ENCODE results near the gene UMAD1.

The UMAD1 gene

DNA sequence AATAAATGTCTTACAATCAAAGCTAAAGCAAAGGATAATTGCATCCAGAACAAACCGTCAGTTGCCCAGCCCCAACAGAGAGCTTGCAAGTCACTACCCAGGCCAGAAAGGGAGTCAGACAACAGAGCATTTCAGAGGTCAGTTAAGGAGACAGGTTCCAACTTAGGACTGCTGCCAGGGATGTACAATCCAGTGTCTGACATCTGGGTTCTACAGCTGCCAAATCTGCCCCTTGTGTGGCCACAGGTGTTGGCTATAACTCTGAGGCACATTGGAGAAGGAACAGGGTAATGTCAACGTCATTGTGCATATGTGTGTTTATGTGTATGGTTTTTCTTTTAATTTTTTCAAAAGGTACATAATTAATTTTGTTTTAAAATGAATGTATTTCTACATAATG is 242.8 kb downstream of the UMAD1 start:
- DNase-seq (ENCODE audit: low read depth in 2 of 2), result no peak

DNA sequence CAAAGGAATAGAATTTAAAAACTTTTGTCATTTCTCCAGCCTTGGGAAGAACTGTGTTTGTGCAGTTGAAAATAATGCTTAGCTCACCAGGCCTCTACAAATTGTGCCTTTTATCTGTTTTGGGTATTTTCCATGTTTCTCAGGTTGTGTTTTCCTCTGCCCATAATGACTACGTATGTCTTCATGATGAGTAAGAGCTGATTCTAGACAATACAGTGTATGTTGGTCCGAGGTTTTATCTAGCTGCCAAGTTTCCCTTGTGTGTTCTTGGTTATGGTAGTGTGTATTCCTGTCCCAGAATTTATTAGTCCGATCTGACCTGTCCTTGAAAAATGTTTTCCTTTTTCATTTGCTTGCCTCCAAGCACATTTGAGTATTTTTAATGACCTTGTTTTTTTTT is 244.3 kb downstream of the UMAD1 start:
- DNase-seq (ENCODE audit: low read depth in 2 of 2), result no peak

DNA sequence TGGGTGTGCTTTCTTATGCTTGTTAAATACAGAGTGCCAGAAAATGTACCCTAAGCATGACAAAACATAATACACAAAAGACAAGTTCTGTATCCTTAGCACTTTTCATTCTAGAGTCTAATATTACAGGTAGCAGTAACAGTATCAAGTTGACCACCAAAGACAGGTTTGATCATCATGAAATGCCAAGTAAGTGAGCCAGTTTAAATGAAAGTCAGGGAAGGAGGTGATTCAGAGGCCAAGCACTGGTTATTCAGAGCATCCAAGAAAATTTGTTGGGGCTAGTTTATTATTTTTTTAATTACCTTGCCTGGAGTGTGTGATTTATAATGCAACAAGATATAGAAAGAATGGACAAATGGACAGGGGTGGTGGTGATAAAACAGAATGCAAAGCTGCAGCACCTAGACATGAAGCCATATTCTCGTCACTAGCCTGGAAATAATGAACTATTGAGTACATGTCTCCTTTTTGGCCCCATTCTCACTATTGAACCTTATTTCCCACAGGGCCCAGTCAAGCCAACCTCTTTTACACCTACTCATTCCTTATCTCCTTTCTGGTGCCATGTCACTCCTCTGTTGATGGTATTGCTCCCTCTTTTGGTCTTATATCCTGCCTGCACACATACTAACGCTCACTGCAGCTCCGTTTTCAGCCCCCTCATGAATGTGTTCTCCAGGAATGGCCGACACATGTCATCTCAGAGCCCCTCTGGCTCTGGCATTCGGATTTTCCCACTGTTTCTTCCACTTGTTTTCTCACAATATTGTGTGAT is 249.4 kb downstream of the UMAD1 start:
- DNase-seq (ENCODE audit: low read depth in 2 of 2), result no peak

DNA sequence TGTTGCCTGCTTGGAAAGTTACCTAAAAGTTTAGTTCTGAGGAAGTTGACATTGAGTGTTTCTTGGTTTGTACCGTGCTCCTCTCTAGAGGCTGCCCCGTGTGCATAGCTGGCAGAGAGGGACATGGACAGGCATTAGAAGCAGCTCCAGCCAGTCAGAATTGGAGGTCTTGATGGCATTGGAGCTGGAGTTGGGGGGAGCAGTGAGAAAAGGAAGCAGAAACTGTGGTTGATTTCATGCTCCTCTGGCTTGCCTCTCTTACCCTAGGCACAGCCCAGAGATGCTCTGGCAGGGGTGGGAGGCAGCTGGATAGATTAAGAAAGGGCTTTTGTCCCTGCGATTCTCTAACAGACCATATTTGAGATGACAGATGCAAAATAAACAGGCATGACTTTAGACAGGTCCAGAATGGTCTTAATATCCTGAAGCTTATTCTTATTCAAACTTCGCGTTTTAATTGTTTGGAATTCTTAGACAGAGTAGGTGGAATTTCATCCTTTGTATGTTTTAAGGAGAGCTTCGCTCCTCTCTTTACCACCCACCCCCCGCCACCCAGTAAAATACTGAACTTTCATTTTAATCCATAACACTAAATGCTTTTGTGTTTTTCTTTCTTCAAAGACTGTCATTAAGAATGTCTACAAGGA is 254.6 kb downstream of the UMAD1 start:
- no peak for DNase-seq (ENCODE audit: low read depth in 2 of 2)

DNA sequence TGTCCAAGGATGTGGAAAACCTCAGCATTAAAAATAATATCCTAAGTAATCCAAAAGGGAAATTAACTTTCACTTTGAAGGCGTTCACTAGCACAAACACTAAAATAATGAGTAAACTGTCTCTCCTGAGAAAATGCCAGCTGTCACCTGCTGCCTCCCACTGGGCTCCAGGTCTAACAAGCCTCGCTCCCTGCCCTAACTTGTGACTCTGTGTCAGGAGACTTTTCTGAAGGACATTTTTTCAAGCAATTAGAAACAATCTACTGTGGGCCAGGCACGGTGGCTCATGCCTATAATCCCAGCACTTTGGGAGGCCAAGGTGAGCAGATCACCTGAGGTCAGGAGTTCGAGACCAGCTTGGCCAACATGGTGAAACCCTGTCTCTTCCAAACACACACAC is 255.2 kb downstream of the UMAD1 start:
- no peak for DNase-seq (ENCODE audit: low read depth in 2 of 2)

DNA sequence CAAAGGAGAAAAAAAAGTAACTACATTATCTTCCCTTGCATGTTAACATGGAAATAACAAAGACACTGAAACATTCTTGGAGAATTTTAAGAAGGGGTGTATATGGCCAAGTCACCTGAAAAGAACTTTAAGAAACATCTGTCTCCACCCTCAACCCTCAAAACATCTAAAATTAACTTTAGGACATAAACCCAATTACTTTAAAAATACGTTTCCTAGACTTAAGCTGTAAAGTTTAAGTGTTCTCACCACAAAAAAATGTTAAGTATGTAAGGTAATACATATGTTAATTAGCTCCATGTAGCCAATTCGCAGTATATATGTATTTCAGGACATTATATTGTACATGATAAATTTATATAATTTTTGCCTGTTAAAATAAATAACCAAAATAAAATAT is 257.0 kb downstream of the UMAD1 start:
- DNase-seq (ENCODE audit: low read depth in 2 of 2), result no peak

DNA sequence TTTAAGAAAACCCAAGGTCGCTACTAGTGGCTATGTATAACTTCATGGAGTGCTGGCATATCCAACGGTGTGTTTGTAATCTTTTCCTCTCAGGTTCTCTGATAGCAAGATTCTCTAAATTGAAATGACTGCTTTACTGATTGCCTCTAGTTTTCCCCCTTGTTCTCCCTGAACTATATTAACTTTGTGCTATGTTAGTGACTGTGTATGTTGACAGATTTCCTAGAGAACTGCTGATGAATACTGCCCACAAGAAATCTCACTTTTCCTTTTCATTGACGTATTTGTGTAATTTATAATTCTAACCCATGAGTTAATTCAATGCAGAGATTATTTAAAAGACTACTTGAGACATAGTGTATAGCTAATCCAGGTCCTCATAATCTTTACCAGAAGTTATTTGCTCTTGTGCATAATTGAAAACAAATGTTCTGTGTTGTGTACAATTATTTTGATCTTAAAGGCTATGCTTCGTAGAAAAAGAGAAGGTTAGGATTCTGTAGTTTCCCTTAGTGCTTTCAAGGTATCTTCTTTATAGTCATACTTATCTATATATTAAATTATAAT is 257.5 kb downstream of the UMAD1 start:
- DNase-seq (ENCODE audit: low read depth in 2 of 2), result no peak

DNA sequence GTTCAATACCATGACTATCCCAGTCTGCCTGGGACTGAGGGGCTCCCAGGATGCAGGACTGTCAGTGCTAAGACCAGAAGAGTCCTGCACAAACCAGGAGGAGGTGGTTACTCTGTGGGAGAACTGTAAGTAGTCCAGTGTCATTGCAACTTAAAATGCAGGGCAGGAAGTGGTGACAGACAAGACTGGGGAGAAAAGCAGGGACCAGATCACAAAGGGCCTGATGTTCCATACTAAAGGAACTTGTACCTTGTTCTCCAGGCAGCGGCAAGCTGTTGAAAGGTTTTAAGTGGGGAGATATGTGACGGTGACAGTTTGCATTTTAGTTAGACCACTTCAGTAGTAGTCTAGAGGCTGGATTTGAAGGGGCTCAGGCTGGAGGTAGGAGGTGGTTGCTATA is 262.3 kb downstream of the UMAD1 start:
- no peak for DNase-seq (ENCODE audit: low read depth in 2 of 2)

DNA sequence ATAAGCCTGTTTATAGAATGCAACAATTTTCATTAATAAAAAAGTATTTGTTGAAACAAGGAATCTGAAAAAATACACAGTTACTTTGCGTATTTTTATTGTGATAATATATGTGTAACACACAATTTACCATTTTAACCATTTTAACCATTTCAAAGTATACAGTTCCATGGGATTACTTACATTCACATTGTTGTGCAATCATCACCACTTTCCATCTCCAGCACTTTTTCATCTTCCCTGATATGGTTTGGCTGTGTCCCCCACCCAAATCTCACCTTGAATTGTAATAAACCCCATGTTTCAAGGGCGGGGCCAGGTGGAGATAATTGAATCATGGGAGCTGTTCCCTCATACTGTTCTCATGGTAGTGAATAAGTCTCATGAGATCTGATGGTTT is 266.8 kb downstream of the UMAD1 start:
- no peak for DNase-seq (ENCODE audit: low read depth in 2 of 2)

DNA sequence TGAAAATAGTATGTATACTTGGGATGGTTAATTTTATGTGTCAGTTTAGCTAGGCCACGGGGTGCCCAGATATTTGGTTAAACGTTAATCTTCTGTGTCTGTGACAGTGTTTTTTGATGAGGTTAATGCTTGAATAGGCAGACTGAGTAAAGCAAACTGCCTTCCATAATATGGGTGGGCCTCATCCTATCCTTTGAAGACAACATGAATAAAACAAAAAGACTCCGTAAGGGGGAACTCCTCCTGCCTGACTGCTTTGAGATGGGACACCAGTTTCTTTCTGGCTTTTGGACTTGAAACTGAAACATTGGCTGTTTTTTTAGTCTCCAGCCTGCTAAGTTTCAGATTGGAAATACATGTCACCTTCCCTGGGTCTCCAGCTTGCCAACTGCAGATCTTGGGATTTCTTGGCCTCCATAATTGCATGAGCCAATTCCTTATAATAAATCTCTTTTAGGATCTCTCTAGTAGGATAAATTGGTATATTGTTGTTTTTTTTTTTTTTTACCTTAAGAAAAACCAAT is 268.1 kb downstream of the UMAD1 start:
- DNase-seq (ENCODE audit: low read depth in 2 of 2), result no peak

DNA sequence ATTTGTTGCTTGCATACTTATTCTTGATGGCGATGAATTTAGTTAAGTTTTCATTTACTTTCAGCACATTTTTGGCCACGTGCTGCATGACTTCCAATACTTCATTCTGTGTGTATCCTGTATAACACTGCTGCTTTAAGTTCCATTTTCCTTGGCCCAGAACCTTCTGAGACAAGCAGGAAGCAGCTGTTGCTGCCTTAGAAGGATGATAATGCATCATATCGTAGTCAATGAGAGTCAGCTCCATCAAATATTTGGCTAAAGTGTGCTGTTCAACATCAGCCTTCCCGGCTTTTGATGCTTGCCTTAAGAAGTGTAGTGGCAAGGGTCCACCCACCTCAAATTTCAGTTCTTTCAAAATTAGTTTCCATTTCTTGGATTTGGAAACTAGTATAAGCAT is 268.8 kb downstream of the UMAD1 start:
- no peak for DNase-seq (ENCODE audit: low read depth in 2 of 2)

DNA sequence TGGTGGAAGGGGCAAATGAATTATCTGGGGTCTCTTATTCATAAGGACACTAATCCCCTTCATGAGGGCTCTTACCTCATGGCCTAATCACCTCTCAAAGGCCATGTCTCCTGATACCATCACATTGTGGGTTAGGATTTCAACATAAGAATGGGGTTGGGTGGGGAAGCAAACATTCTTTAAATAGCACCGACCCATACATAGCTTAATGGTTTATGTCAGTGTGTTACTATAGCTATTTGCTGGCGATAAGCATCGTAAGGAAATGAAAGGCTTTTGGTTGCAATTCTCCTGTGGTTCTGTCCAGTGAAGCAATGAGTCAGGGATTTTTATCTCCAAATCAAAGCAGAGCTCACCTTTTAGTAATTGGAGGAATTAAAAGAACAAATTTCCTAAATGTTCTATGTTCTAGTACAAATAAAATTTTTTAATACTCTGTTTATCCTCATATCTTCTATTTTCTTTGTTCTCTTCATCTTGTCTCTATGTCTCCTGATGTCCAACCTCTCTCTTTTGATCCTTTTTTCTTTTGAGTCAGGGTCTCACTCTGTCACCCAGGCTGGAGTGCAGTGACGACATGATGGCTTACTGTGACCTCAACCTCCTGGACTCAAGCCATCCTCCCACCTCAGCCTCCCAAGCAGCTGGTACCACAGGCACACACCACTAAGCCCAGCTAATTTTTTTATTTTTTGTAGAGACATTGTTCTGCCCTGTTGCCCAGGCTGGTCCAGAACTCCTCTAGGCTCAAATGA is 271.0 kb downstream of the UMAD1 start:
- no peak for DNase-seq (ENCODE audit: low read depth in 2 of 2)

DNA sequence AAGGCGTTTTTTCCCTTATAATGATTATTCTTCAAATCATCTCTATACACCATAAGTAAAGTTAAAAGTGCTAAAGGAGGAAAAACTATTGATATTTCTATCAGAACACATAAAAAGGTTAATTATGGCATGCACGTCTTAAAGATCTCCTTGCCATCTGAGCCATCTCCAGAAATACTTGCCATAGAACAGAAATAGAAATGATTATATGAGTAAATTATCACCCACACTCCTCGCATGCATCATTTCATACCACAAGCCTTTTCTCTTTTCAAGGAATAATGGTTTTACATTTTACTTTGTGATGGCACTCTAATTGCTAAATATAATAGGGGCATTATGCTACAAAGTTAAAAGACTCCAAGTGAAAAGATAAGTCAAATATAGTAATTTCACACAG is 272.4 kb downstream of the UMAD1 start:
- DNase-seq (ENCODE audit: low read depth in 2 of 2), result no peak

DNA sequence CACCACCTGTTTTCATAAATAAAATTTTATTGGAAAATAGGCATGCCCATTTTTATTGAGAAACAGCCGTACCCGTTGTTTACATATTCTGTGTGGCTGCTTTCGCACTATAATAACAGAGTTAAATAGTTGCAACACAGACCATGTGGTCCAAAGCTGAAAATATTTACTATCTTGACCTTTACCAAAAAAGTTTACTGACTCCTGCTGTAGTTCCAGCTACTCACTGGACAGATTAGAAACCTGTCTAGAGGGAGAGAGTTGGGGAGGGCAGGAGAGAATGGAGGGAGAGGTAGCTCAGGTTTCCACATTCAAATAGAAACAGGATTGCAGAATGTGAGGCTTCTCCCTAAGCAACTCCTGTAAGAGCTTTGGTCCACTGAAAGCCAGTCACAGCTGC is 273.0 kb downstream of the UMAD1 start:
- no peak for DNase-seq (ENCODE audit: low read depth in 2 of 2)

DNA sequence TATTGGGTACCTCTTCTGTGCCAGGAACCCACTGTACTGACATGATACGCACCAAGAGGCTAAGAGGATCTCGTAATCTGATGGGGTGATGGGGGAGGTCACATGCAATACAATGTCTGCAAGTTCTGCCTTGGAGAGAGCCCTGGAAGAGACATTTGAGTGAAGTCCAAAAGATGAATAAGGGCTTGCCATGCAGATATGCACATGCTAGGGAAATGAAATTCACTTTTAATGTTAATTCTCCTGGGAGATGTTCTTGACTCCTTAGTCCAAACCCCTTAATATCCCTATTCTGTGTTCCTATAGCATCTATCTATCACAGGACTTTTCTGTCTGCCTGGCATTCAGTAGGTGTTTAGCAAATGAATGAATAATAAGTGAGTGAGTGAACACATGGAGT is 274.0 kb downstream of the UMAD1 start:
- no peak for DNase-seq (ENCODE audit: low read depth in 2 of 2)

DNA sequence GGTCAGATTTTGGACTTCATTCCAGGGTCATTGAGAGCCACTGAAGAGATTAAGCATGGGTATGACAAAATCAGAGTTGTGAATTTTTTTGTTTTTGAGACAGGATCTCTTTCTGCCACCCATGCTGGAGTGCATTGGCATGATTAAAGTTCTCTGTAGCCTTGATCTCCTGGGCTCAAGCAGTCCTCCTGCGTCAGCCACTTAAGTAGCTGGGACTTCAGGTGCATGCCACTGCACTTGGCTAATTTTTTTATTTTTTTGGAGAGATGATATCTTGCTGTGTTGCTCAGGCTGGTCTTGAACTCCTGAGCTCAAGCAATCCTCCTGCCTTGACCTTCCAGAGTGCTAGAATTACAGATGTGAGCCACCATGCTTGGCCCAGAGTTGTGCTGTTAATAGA is 275.5 kb downstream of the UMAD1 start:
- DNase-seq (ENCODE audit: low read depth in 2 of 2), result no peak

DNA sequence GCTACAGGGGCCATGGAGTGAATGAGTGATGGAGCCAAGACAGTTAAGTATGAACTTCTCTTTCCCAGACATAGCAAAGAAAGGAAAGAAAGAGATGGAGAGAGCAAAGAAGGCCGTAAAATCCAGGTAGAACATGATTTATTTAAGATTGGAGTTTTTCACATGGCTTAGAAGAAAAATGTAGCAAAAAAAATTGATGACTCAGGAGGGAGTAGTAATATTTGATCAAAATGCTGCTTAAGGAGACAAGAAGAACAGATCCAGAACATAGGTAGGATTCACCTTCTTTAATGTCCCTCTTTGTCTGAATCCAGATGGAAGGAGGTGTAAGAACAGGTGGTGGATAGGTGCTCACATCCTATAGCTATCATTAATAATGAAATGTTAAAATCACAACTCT is 277.0 kb downstream of the UMAD1 start:
- no peak for DNase-seq (ENCODE audit: low read depth in 2 of 2)

DNA sequence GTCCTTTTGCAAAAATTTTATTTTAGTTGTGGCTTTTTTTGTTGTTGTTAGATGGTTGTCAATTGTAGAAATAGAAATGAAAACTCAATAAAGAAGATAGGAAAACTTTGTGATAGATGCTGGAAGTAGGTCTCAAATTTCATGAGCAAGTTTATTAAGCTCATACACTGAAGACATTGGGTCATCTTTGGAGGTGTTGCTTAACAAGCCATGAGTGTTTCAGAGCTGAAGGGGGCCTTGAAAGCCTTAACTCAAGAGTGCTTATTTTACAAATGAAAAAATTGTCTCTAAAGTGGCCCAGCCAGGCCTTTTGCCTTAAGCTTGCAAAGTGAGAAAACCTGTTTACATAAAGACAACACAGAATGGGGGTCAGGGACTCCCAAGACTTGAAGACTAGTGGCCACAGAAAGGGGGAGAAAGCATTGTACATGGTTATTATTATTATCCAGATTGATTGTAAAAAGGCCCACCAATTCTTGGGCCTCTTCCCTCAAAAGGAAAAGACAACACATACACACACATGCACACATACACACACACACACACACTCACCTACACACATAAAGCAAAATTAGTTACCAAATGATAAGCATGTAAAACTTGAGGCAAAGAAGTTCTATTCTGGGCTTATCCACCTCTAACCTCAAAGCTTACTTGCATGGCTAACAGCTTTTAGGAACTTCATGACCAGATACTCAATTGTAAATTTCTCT is 278.3 kb downstream of the UMAD1 start:
- no peak for DNase-seq (ENCODE audit: low read depth in 2 of 2)

DNA sequence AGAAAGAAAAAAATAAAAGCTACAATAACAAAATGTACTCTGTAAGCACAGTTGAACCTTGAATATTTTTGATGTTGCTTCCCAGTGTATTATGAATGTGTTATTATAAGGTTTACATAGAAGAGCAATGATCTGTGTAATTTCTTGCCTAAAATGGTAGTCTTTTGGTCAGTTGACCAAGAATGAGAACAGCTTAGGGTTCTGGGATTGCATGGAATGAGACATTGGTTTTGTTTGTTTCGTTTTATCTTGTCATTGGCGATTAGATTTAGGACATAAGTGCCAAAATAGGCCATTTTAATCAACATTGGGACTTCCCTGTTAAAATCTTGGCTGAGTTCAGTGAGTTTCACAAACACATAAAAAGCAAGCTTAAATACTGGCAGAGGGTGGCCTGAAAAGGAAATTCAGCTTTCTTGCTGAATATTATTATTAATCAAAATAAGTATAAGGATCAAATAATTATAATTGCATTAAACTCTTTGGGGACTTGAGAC is 278.9 kb downstream of the UMAD1 start:
- DNase-seq (ENCODE audit: low read depth in 2 of 2), result no peak

DNA sequence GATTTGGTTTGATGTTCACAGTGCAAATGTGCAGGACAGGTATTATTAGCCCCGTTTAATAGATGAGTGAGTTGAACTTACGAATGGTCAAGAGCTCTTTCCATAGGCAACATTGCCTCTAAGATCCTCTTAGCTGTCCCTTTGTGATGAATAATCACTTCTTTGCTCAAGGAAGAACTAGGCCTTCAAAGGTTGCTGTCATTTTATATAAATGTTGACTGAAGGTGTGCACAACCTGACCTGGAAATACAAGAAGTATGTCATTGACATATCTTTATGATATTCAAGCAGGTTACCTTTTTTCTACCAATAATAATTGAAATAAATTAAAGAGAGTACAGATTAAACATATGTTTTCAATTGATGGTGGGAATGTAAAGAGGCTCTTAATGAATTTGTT is 279.5 kb downstream of the UMAD1 start:
- DNase-seq (ENCODE audit: low read depth in 2 of 2), result no peak

DNA sequence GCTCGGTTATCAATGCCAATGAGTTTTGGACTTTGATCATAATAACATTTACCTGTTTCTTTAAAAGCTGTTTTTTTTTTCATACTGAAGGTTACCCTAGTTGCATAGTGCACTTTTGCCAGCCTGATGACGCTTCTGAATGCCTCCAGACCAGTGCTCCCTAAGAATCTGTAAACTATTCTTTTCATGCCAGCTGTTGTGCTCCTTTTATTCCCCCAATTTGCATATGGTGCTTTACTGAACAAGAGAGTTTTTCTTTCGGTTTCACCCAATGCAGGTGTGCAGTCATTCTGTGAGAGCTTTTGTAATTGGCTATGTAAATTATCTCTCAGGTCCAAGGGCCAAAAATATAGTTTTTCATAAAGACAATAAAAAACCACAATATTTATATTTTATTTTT is 279.9 kb downstream of the UMAD1 start:
- DNase-seq (ENCODE audit: low read depth in 2 of 2), result no peak

DNA sequence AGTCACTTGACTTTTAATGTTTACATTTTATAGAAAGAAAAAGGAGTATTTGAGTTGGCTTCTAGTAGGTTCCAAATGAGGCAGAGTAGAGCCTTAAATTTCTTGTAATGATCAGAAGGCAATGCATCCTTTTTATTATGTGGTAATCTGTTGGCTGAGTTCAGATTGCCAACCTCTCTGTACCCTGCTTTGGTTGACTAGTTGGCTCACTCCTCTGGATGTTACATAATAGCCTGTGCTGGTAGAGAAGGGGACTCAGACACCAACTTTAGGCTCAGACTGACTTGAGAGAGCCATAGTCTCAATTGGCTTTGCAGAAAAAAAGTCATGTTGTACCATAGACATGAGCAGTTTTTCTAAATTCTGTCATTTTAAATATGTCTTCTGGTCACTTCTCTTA is 281.3 kb downstream of the UMAD1 start:
- no peak for DNase-seq (ENCODE audit: low read depth in 2 of 2)

All from stimulated activated CD4-positive, alpha-beta T cell treated with anti-CD3 and anti-CD28 coated beads, Interleukin-12 subunit alpha, Interleukin-12 subunit beta, amount 100 ng/mL, for 24 hours (primary cell).